HL-60 (cell line): ENCODE measurements around the gene ALK.

Source experiments
- DNase-seq, 2 experiments: peaks; one replicate each; pipeline ENCODE4 v3.0.0-alpha.2; 2010 to 2020; ENCODE audit warnings: low read depth in 1 of 2, low spot score in 1 of 2
- H3K27ac ChIP-seq: fragments of 250-450 bp; sonication (Bioruptor Pico); replicated peaks from 2 replicates; pipeline ENCODE4 v1.5.1; 2020; ENCODE audit warnings: mild to moderate bottlenecking, moderate library complexity
- H3K27me3 ChIP-seq: fragments of 250-450 bp; sonication (Bioruptor Pico); 2 replicates; pipeline ENCODE4 v1.5.1; 2021; ENCODE audit warnings: mild to moderate bottlenecking, moderate library complexity; ENCODE audit not compliant: insufficient read depth, poor library complexity, severe bottlenecking
- H3K4me3 ChIP-seq: replicated peaks from 2 replicates; pipeline ENCODE4 v1.5.1; 2011; ENCODE audit warnings: mild to moderate bottlenecking, control low read depth, low read length; ENCODE audit not compliant: insufficient read depth
- GABPA ChIP-seq: IDR thresholded peaks from 2 replicates; pipeline ENCODE4 v1.6.1; 2012; ENCODE audit warnings: low read depth
- POLR2AphosphoS5 ChIP-seq: IDR thresholded peaks from 2 replicates; pipeline ENCODE4 v1.6.1; 2012; ENCODE audit warnings: low read depth
- SPI1 ChIP-seq: IDR thresholded peaks from 2 replicates; pipeline ENCODE4 v1.6.1; 2012; ENCODE audit warnings: low read depth, mild to moderate bottlenecking, borderline replicate concordance
- TF ChIP-seq, protein P1 (sequence below): IDR thresholded peaks from one replicate; pipeline ENCODE4 v1.5.1; 2011; ENCODE audit warnings: low read length, control low read depth, inconsistent platforms; ENCODE audit not compliant: insufficient read depth
- TF ChIP-seq, protein P2 (sequence below): IDR thresholded peaks from 2 replicates; pipeline ENCODE4 v1.6.1; 2012; ENCODE audit warnings: low read depth; ENCODE audit not compliant: insufficient replicate concordance

The ALK gene

DNA sequence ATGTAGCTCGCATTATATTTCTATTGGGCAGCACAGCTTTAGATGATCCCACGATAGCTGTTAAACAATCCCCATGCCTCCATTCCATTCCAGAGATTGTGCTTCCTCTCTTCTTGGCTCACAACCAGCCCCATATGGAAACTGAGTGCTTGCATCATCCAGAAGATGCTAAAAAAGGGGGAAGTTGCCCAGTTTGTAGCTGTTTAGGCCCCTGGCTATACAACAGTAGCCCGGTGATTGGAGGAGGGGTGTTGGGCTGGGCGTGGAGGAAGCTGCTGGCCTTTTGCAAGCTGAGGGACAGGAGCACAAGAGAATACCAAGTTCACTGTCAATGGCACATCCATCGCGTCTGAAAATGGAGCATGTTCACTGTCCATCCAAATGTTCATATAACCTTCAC is 360.2 kb downstream of the ALK start:
- peak; percentile 22 to 29 for DNase-seq
- no peak overlapping the region for H3K4me3 ChIP-seq

DNA sequence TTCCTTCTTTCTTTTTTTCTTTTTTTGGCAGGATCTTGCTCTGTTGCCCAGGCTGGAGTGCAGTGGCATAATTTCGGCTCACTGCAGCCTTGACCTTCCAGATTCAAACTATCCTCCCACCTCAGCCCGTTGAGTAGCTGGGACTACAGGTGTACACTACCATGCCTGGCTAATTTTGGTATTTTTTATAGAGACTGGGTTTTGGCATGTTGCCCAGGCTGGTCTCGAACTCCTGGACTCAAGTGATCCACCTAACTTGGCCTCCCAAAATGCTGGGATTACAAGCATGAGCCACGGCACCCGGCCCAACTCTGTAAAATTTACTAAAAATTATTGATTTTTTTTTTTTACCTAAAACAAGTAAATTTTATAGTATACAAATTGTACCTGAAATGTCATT is 360.8 kb downstream of the ALK start:
- TF ChIP-seq GABPA (no peak), SPI1 (no peak), POLR2AphosphoS5 (no peak)
- H3K4me3 ChIP-seq: no peak overlapping the region
- no peak overlapping the region for H3K27ac ChIP-seq
- H3K27me3 ChIP-seq: peaks cover 2% of the 10 kb centered on the region
- no peak for DNase-seq

More for the DNA sequence above, 360.2 kb downstream of the ALK start:
- TF ChIP-seq, protein P1, sequence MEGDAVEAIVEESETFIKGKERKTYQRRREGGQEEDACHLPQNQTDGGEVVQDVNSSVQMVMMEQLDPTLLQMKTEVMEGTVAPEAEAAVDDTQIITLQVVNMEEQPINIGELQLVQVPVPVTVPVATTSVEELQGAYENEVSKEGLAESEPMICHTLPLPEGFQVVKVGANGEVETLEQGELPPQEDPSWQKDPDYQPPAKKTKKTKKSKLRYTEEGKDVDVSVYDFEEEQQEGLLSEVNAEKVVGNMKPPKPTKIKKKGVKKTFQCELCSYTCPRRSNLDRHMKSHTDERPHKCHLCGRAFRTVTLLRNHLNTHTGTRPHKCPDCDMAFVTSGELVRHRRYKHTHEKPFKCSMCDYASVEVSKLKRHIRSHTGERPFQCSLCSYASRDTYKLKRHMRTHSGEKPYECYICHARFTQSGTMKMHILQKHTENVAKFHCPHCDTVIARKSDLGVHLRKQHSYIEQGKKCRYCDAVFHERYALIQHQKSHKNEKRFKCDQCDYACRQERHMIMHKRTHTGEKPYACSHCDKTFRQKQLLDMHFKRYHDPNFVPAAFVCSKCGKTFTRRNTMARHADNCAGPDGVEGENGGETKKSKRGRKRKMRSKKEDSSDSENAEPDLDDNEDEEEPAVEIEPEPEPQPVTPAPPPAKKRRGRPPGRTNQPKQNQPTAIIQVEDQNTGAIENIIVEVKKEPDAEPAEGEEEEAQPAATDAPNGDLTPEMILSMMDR: no peak
- TF ChIP-seq SPI1: peak; percentile 15; the same call in 1 of the 2 replicates
- no peak overlapping the region for H3K27ac ChIP-seq
- peaks cover 2% of the 10 kb centered on the region for H3K27me3 ChIP-seq

DNA sequence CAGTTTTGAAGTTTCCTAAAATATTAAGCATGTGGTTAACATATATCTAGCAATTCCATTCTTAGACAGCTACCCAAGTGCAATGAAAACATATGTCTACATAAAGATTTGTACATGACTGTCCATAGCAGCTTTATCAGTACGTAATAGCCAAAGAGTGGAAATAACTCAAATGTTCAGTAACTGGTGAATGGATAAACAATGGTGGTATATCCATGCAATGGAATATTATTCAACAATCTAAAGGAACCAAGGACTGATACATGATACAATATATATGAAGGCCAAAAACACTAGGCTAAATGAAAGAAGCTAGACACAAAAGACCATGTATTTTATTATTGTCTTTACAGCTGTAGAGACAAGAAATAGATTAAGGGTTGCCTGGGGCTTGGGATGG is 361.4 kb downstream of the ALK start:
- Histone ChIP-seq H3K4me3 (no peak overlapping the region), H3K27me3 (peaks cover 2% of the 10 kb centered on the region), H3K27ac (no peak overlapping the region)
- DNase-seq: no peak
- no peak for TF ChIP-seq SPI1
- TF ChIP-seq, protein P1: no peak
- TF ChIP-seq GABPA: no peak
- no peak for TF ChIP-seq POLR2AphosphoS5
- TF ChIP-seq, protein P2, sequence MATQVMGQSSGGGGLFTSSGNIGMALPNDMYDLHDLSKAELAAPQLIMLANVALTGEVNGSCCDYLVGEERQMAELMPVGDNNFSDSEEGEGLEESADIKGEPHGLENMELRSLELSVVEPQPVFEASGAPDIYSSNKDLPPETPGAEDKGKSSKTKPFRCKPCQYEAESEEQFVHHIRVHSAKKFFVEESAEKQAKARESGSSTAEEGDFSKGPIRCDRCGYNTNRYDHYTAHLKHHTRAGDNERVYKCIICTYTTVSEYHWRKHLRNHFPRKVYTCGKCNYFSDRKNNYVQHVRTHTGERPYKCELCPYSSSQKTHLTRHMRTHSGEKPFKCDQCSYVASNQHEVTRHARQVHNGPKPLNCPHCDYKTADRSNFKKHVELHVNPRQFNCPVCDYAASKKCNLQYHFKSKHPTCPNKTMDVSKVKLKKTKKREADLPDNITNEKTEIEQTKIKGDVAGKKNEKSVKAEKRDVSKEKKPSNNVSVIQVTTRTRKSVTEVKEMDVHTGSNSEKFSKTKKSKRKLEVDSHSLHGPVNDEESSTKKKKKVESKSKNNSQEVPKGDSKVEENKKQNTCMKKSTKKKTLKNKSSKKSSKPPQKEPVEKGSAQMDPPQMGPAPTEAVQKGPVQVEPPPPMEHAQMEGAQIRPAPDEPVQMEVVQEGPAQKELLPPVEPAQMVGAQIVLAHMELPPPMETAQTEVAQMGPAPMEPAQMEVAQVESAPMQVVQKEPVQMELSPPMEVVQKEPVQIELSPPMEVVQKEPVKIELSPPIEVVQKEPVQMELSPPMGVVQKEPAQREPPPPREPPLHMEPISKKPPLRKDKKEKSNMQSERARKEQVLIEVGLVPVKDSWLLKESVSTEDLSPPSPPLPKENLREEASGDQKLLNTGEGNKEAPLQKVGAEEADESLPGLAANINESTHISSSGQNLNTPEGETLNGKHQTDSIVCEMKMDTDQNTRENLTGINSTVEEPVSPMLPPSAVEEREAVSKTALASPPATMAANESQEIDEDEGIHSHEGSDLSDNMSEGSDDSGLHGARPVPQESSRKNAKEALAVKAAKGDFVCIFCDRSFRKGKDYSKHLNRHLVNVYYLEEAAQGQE: no peak

DNA sequence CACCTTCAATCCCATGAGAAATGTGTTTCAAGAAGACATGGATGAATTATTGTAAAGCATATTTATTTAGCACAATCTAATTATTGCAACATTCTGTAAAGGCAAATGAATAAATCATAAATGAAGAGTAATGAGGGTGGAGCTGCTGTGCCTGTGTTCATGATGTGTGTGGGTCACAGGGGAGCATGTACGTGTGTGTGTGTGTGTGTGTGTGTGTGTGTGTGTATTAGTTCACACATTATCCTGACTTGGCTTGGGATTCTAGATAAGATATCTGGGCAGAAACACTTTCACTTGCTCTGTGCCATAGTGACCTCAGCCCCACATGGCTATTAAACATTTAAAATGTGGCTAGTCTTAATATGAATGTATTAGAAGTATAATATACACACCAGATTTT is 361.8 kb downstream of the ALK start:
- Histone ChIP-seq H3K27ac (no peak overlapping the region), H3K27me3 (peaks cover 2% of the 10 kb centered on the region), H3K4me3 (no peak overlapping the region)
- TF ChIP-seq SPI1 (no peak), GABPA (no peak), POLR2AphosphoS5 (no peak)
- TF ChIP-seq, protein P1: no peak
- TF ChIP-seq, protein P2: no peak
- no peak for DNase-seq
